Neural cell (in vitro differentiated cells): ENCODE data around the gene LRRC73.

ENCODE experiments used
- CTCF ChIP-seq: fragments of 450-650 bp; IDR thresholded peaks from 2 replicates; pipeline ENCODE4 v1.5.1; 2014; ENCODE audit warnings: antibody characterized with exemption, mild to moderate bottlenecking, moderate library complexity; ENCODE audit not compliant: poor library complexity, severe bottlenecking
- EP300 ChIP-seq: fragments of 450-650 bp; conservative IDR thresholded peaks from 2 replicates; pipeline ENCODE4 v1.6.1; 2014; ENCODE audit warnings: antibody characterized with exemption, mild to moderate bottlenecking, moderate library complexity; ENCODE audit not compliant: poor library complexity, severe bottlenecking
- POLR2AphosphoS5 ChIP-seq: IDR thresholded peaks from 2 replicates; pipeline ENCODE4 v1.6.1; 2012
- RAD21 ChIP-seq: fragments of 450-650 bp; conservative IDR thresholded peaks from 2 replicates; pipeline ENCODE4 v1.6.1; 2014; ENCODE audit warnings: antibody characterized with exemption, mild to moderate bottlenecking, moderate library complexity
- REST ChIP-seq: IDR thresholded peaks from 2 replicates; pipeline ENCODE4 v1.6.1; 2012; ENCODE audit warnings: borderline replicate concordance
- SMC3 ChIP-seq: fragments of 450-650 bp; conservative IDR thresholded peaks from 2 replicates; pipeline ENCODE4 v1.6.1; 2014; ENCODE audit warnings: antibody characterized with exemption, mild to moderate bottlenecking, moderate library complexity; ENCODE audit not compliant: poor library complexity
- TAF1 ChIP-seq: IDR thresholded peaks from 2 replicates; pipeline ENCODE4 v1.6.1; 2012; ENCODE audit warnings: low read depth

DNA sequence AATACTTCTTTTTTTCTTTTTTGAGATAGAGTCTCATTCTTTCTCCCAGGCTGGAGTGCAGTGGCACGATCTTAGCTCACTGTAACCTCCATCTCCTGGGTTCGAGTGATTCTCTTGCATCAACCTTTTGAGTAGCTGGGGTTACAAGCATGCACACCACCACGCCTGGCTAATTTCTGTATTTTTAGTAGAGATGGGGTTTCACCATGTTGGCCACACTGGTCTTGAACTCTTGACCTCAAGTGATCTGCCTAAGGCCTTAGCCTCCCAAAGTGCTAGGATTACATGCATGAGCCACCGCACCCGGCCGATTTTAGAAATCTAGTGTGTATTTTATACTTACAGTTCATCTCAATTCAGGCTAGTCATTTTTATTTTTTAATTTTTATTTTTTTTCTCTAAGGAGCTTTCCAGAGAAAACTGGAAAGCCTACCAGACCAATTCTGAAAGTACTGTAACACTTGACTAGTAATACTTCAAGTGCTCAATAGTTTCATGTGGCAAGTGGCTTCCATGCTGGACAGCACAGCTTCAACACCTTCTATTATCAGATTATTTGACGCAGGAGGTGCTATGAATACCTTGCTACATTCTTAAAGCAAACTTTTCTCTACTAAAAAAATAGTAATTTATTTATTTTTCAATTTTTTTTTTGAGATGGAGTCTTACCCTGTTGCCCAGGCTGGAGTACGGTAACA is 31.8 kb upstream of the LRRC73 start:
- TF ChIP-seq POLR2AphosphoS5: no peak
- no peak for TF ChIP-seq SMC3
- TF ChIP-seq RAD21: no peak
- TF ChIP-seq EP300: no peak
- no peak for TF ChIP-seq REST
- no peak for TF ChIP-seq CTCF
- TF ChIP-seq TAF1: no peak
